ELR (cell line): ENCODE measurements around the gene DBT.
A peak's percentile ranks its signal among the peaks of the same experiment; 100 is the strongest.
"Not testable (repeated sequence)": the region's sequence is repeated elsewhere in the genome, so short reads cannot be mapped to it uniquely, and the experiment has no call there.

Experiments used
- DNase-seq: peaks from one replicate; pipeline ENCODE4 v3.0.0-alpha.2; 2015; ENCODE audit warnings: low read depth

Gene DBT

GRCh38 chr1:100249537-100250257 is at the start of gene DBT:
Gene DBT, minus strand, starts transcription at chr1:100249834. Its CDS starts 14 bp downstream, at chr1:100249820.
- DNase-seq, result peak; percentile 96

GRCh38 chr1:100298512-100298911 is 48.9 kb upstream of the DBT start:
- DNase-seq, result no peak

- DNase-seq, result not testable (repeated sequence)
Measured at GRCh38 chr1:100296997-100297396, 47.4 kb upstream of the DBT start.

GRCh38 chr1:100296140-100296539 is 46.5 kb upstream of the DBT start:
- DNase-seq, result no peak

- DNase-seq, result peak; percentile 17
Measured at GRCh38 chr1:100292711-100293110, 43.1 kb upstream of the DBT start.

- DNase-seq, result no peak
Measured at GRCh38 chr1:100290291-100290690, 40.7 kb upstream of the DBT start.

- DNase-seq, result no peak
Measured at GRCh38 chr1:100287162-100287561, 37.5 kb upstream of the DBT start.

GRCh38 chr1:100284591-100284990 is 35.0 kb upstream of the DBT start:
- no peak for DNase-seq

GRCh38 chr1:100279954-100280682 is 30.5 kb upstream of the DBT start:
- no peak for DNase-seq

GRCh38 chr1:100279358-100279923 is 29.8 kb upstream of the DBT start:
- DNase-seq, result no peak

- DNase-seq, result peak; percentile 43
Measured at GRCh38 chr1:100277866-100278265, 28.2 kb upstream of the DBT start.

GRCh38 chr1:100268202-100268601 is 18.6 kb upstream of the DBT start:
- DNase-seq, result no peak

- no peak for DNase-seq
Measured at GRCh38 chr1:100267284-100267683, 17.6 kb upstream of the DBT start.

- peak; percentile 33 for DNase-seq
Measured at GRCh38 chr1:100266741-100267140, 17.1 kb upstream of the DBT start.

- peak; percentile 98 for DNase-seq
Measured at GRCh38 chr1:100265931-100266740, 16.5 kb upstream of the DBT start, which contains the start of gene RTCA. Gene RTCA, plus strand, starts transcription at chr1:100266216. Its CDS starts 160 bp downstream, at chr1:100266376.

- DNase-seq, result peak; percentile 52
Measured at GRCh38 chr1:100265562-100265930, 15.9 kb upstream of the DBT start.

GRCh38 chr1:100264081-100264480 is 14.4 kb upstream of the DBT start:
- DNase-seq, result not testable (repeated sequence)

GRCh38 chr1:100261686-100262085 is 12.1 kb upstream of the DBT start:
- no peak for DNase-seq

GRCh38 chr1:100258427-100258826 is 8.8 kb upstream of the DBT start:
- not testable (repeated sequence) for DNase-seq

- not testable (repeated sequence) for DNase-seq
Measured at GRCh38 chr1:100256273-100256672, 6.6 kb upstream of the DBT start.

GRCh38 chr1:100253552-100253951 is 3.9 kb upstream of the DBT start:
- no peak for DNase-seq

GRCh38 chr1:100252901-100253300 is 3.3 kb upstream of the DBT start:
- no peak for DNase-seq
